ENCODE measurements around the gene GLT8D1. TPM values are rescaled to one million over a fixed set of nuclear protein-coding genes. Genes with fewer than 3 reads are reported as not detected.

The GLT8D1 gene
- total RNA-seq, 4 donors from 2014 or later: 7.9 to 141 (median 48.9) TPM

- Histone ChIP-seq H3K27me3 (no peaks in the 10 kb centered on the region), H3K36me3 (no peaks in the 10 kb centered on the region), H3K4me1 (no peaks in the 10 kb centered on the region), H3K27ac (no peak overlapping the region), H3K4me3 (no peak overlapping the region), H3K9me3 (no peaks in the 10 kb centered on the region)
- DNase-seq: no peak
- intact Hi-C loops (cut with DNase I; ENCODE audit: low total_unique reads): no loop called here
- TF ChIP-seq CTCF (IDR thresholded peaks at IDR 0.05): no peak
- no peak for TF ChIP-seq POLR2A (IDR thresholded peaks at IDR 0.05)
Observed at GRCh38 chr3:52724511-52724910, 18.9 kb upstream of the GLT8D1 start.

- intact Hi-C loops (cut with DNase I; ENCODE audit: low total_unique reads): no loop called here
- no peak for DNase-seq
- Histone ChIP-seq H3K27ac (no peak overlapping the region), H3K27me3 (no peaks in the 10 kb centered on the region), H3K36me3 (no peaks in the 10 kb centered on the region), H3K4me1 (no peaks in the 10 kb centered on the region), H3K9me3 (no peaks in the 10 kb centered on the region), H3K4me3 (no peak overlapping the region)
- TF ChIP-seq CTCF (IDR thresholded peaks at IDR 0.05) (no peak), POLR2A (IDR thresholded peaks at IDR 0.05) (no peak)
Observed at GRCh38 chr3:52723935-52724334, 18.3 kb upstream of the GLT8D1 start.

- intact Hi-C loops (cut with DNase I; ENCODE audit: low total_unique reads): no loop called here
- H3K9me3 ChIP-seq: no peaks in the 10 kb centered on the region
Observed at GRCh38 chr3:52722491-52722890, 16.9 kb upstream of the GLT8D1 start.

GRCh38 chr3:52721730-52722008 lies 16.1 kb upstream of the GLT8D1 start:
- H3K4me3 ChIP-seq: no peak overlapping the region

More at GRCh38 chr3:52722491-52722890, 16.9 kb upstream of the GLT8D1 start:
- no peak overlapping the region for H3K4me3 ChIP-seq
- no peaks in the 10 kb centered on the region for H3K4me1 ChIP-seq
- H3K36me3 ChIP-seq: no peaks in the 10 kb centered on the region
- TF ChIP-seq CTCF (IDR thresholded peaks at IDR 0.05) (no peak), POLR2A (IDR thresholded peaks at IDR 0.05) (no peak)
- H3K27ac ChIP-seq: no peak overlapping the region
- no peaks in the 10 kb centered on the region for H3K27me3 ChIP-seq
- DNase-seq: no peak

GRCh38 chr3:52721002-52721729 lies 15.6 kb upstream of the GLT8D1 start:
- no peaks in the 10 kb centered on the region for H3K36me3 ChIP-seq
- no peak for DNase-seq
- no peak overlapping the region for H3K4me3 ChIP-seq
- H3K9me3 ChIP-seq: no peaks in the 10 kb centered on the region
- H3K27me3 ChIP-seq: no peaks in the 10 kb centered on the region
- no peaks in the 10 kb centered on the region for H3K4me1 ChIP-seq
- no peak overlapping the region for H3K27ac ChIP-seq
- TF ChIP-seq POLR2A (IDR thresholded peaks at IDR 0.05): no peak
- intact Hi-C loops (cut with DNase I; ENCODE audit: low total_unique reads): no loop called here

More at GRCh38 chr3:52721730-52722008, 16.1 kb upstream of the GLT8D1 start:
- no peaks in the 10 kb centered on the region for H3K9me3 ChIP-seq
- no peak overlapping the region for H3K27ac ChIP-seq
- intact Hi-C loops (cut with DNase I; ENCODE audit: low total_unique reads): no loop called here
- H3K4me1 ChIP-seq: no peaks in the 10 kb centered on the region
- no peaks in the 10 kb centered on the region for H3K27me3 ChIP-seq
- DNase-seq: no peak
- H3K36me3 ChIP-seq: no peaks in the 10 kb centered on the region
- TF ChIP-seq CTCF (IDR thresholded peaks at IDR 0.05): no peak
- no peak for TF ChIP-seq POLR2A (IDR thresholded peaks at IDR 0.05)

- Histone ChIP-seq H3K4me3 (no peak overlapping the region), H3K9me3 (no peaks in the 10 kb centered on the region), H3K27me3 (no peaks in the 10 kb centered on the region), H3K27ac (no peak overlapping the region), H3K36me3 (no peaks in the 10 kb centered on the region), H3K4me1 (no peaks in the 10 kb centered on the region)
- TF ChIP-seq CTCF (IDR thresholded peaks at IDR 0.05) (no peak), POLR2A (IDR thresholded peaks at IDR 0.05) (no peak)
- DNase-seq: no peak
- intact Hi-C loops (cut with DNase I; ENCODE audit: low total_unique reads): no loop called here
Observed at GRCh38 chr3:52719618-52720017, 14.0 kb upstream of the GLT8D1 start.
